PFSK-1 (cell line): ENCODE data around the gene GPR148.

ENCODE experiments used
- FOXP2 ChIP-seq: optimal IDR thresholded peaks from 2 replicates; pipeline ENCODE3; 2011; ENCODE audit warnings: borderline replicate concordance, control low read depth, inconsistent platforms; ENCODE audit not compliant: insufficient read depth; ENCODE audit errors: extremely low read length, extremely low read depth
- POLR2AphosphoS5 ChIP-seq: IDR thresholded peaks from 2 replicates; pipeline ENCODE4 v1.6.1; 2012; ENCODE audit warnings: low read depth, mild to moderate bottlenecking, control low read depth, low read length, moderate library complexity
- SIN3A ChIP-seq: IDR thresholded peaks from 2 replicates; pipeline ENCODE4 v1.6.1; 2012; ENCODE audit warnings: mild to moderate bottlenecking, low read length, moderate library complexity, borderline replicate concordance; ENCODE audit not compliant: insufficient read depth
- TAF1 ChIP-seq: IDR thresholded peaks from 2 replicates; pipeline ENCODE4 v1.6.1; 2012; ENCODE audit warnings: low read length, control low read depth, borderline replicate concordance; ENCODE audit not compliant: insufficient read depth
- TF ChIP-seq, protein P1 (sequence below), 2 experiments: IDR thresholded peaks; 2 replicates each; pipeline versions ENCODE4 v1.6.1 to v1.8.0; 2011 to 2012; ENCODE audit warnings: low read depth in 2 of 2, low read length in 2 of 2, control low read depth in 1 of 2, inconsistent platforms in 1 of 2, mild to moderate bottlenecking in 1 of 2, moderate library complexity in 1 of 2; ENCODE audit not compliant: insufficient read depth in 1 of 2

Gene GPR148

GRCh38 chr2:130762031-130762909 is 33.4 kb downstream of the GPR148 start:
- TF ChIP-seq TAF1, result no peak
- TF ChIP-seq, protein P1, sequence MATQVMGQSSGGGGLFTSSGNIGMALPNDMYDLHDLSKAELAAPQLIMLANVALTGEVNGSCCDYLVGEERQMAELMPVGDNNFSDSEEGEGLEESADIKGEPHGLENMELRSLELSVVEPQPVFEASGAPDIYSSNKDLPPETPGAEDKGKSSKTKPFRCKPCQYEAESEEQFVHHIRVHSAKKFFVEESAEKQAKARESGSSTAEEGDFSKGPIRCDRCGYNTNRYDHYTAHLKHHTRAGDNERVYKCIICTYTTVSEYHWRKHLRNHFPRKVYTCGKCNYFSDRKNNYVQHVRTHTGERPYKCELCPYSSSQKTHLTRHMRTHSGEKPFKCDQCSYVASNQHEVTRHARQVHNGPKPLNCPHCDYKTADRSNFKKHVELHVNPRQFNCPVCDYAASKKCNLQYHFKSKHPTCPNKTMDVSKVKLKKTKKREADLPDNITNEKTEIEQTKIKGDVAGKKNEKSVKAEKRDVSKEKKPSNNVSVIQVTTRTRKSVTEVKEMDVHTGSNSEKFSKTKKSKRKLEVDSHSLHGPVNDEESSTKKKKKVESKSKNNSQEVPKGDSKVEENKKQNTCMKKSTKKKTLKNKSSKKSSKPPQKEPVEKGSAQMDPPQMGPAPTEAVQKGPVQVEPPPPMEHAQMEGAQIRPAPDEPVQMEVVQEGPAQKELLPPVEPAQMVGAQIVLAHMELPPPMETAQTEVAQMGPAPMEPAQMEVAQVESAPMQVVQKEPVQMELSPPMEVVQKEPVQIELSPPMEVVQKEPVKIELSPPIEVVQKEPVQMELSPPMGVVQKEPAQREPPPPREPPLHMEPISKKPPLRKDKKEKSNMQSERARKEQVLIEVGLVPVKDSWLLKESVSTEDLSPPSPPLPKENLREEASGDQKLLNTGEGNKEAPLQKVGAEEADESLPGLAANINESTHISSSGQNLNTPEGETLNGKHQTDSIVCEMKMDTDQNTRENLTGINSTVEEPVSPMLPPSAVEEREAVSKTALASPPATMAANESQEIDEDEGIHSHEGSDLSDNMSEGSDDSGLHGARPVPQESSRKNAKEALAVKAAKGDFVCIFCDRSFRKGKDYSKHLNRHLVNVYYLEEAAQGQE (IDR thresholded peaks at IDR 0.05; ENCODE audit: insufficient read depth in 1 of 2, low read depth in 2 of 2, low read length in 2 of 2), result no peak
- TF ChIP-seq POLR2AphosphoS5, result no peak
- no peak for TF ChIP-seq SIN3A
- no peak for TF ChIP-seq FOXP2

GRCh38 chr2:130762910-130763385 is 34.1 kb downstream of the GPR148 start:
- TF ChIP-seq SIN3A (no peak), TAF1 (no peak), FOXP2 (no peak), POLR2AphosphoS5 (no peak)
- TF ChIP-seq, protein P1 (IDR thresholded peaks at IDR 0.05; ENCODE audit: insufficient read depth in 1 of 2, low read depth in 2 of 2, low read length in 2 of 2), result no peak

- TF ChIP-seq, protein P1 (IDR thresholded peaks at IDR 0.05; ENCODE audit: insufficient read depth in 1 of 2, low read depth in 2 of 2, low read length in 2 of 2), result no peak
- TF ChIP-seq TAF1 (no peak), FOXP2 (no peak), SIN3A (no peak), POLR2AphosphoS5 (no peak)
Measured at GRCh38 chr2:130763405-130763804, 34.5 kb downstream of the GPR148 start.

DNA sequence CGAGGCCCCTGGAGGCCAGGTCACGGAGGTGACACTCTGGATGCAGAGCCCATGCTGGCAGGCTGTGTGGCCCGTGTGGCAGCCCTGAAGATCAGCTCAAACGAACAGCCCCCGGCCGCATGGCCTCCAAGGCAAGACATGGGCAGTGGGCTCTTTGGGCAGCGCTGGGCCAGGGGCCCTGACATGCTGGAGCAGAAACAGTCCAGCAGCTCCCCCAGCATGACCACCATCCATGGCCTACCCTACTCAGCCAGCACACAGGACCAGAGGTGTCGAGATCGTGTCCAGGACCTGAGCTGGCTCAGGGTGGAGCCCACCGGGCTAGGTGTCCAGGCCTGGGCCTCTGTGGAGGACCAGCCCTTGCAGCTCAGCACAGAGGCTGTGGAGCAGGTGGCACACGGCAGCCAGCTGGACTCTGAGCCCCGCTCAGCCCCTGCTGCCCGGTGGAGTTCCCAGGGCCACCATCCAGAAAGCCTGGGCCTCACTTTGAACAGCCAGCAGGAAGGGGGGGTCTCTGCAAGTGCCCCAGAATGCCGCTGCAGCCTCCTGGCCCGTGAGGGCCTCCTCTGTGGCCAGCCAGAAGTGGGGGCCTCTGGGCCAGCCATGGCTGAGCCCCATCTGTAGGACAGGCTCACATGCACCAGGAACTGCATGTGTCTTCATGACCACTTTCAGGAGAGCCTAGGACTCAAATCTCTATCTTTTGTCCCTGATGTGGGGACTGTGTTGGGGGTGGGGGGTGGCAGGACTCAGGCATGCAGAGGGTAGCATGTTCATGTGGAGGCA is 35.4 kb downstream of the GPR148 start:
- TF ChIP-seq, protein P1 (IDR thresholded peaks at IDR 0.05; ENCODE audit: insufficient read depth in 1 of 2, low read depth in 2 of 2, low read length in 2 of 2), result no peak
- TF ChIP-seq SIN3A (no peak), FOXP2 (no peak), TAF1 (no peak), POLR2AphosphoS5 (no peak)
